Uterus (tissue), 4 donors: ENCODE measurements around the gene SOX4. TPM values are rescaled to one million over a fixed set of nuclear protein-coding genes. Genes with fewer than 3 reads are reported as not detected.

ENCODE experiments used
- DNase-seq, 2 donors: peaks; one replicate each; pipeline ENCODE4 v3.0.0-alpha.2; 2019 to 2020
- H3K27ac ChIP-seq, 2 donors: fragments of 200-600 bp; sonication (generic); 1 replicate in 1 of 2; 2 replicates in 1 of 2; pipeline ENCODE4 v1.5.1; 2016 to 2018
- H3K27me3 ChIP-seq, 2 donors: fragments of 200-600 bp; sonication (generic); one replicate each; pipeline ENCODE4 v1.5.1; 2018 to 2019; ENCODE audit warnings: control low read depth in 1 of 2
- H3K36me3 ChIP-seq, 2 donors: fragments of 200-600 bp; sonication (generic); one replicate each; pipeline ENCODE4 v1.5.1; 2019; ENCODE audit warnings: control low read depth in 1 of 2
- H3K4me1 ChIP-seq, 2 donors: fragments of 200-600 bp; sonication (generic); one replicate each; pipeline ENCODE4 v1.5.1; 2018 to 2019; ENCODE audit warnings: control low read depth in 1 of 2
- H3K4me3 ChIP-seq, 2 donors: fragments of 200-600 bp; sonication (generic); 1 replicate in 1 of 2; 2 replicates in 1 of 2; pipeline ENCODE4 v1.5.1; 2018 to 2019; ENCODE audit warnings: mild to moderate bottlenecking in 1 of 2
- H3K9me3 ChIP-seq, 2 donors: fragments of 200-600 bp; sonication (generic); one replicate each; pipeline ENCODE4 v1.5.1; 2019; ENCODE audit warnings: control low read depth in 1 of 2
- CTCF ChIP-seq, 4 experiments: fragments of 200-600 bp in 2 of 4; fragments of 450-650 bp in 2 of 4; sonication (generic) in 2 of 4; IDR thresholded peaks; one replicate each; pipeline ENCODE4 v1.5.1; 2016 to 2019; ENCODE audit warnings: antibody characterized with exemption in 4 of 4, mild to moderate bottlenecking in 2 of 4, moderate library complexity in 1 of 4
- POLR2A ChIP-seq, 2 donors: fragments of 450-650 bp; IDR thresholded peaks; one replicate each; pipeline ENCODE4 v1.6.1; 2016; ENCODE audit warnings: antibody characterized with exemption in 2 of 2, mild to moderate bottlenecking in 1 of 2, moderate library complexity in 1 of 2
- intact Hi-C: fragments of 100-400 bp; cut with DNase I; formaldehyde crosslinking; loops from one replicate; pipeline ENCODE4 v1.15.1; 2023; ENCODE audit warnings: low total_unique reads
- total RNA-seq, 4 donors: library from RNA; depleted of rRNA in 3 of 4; stranded (reverse); fragments of >200 nt in 3 of 4; gene quantifications; one replicate each; pipeline versions ENCODE4 v1.1.0 to v1.2.4, GENCODE V29; 2014 to 2023
- donor health status: DM: yes; HTN: yes; CAD: no.

SOX4 gene
- total RNA-seq, 4 donors from 2014 or later = 5.9 to 103 (median 18.1) TPM

GRCh38 chr6:21582651-21583050 is 10.9 kb upstream of the SOX4 start:
- Histone ChIP-seq H3K27ac (no peak overlapping the region), H3K9me3 (peaks cover 0 to 6% of the 10 kb centered on the region in 2 donors), H3K4me3 (no peak overlapping the region), H3K27me3 (no peaks in the 10 kb centered on the region), H3K36me3 (no peaks in the 10 kb centered on the region), H3K4me1 (no peaks in the 10 kb centered on the region)
- intact Hi-C loops = loop anchor here (10.0 kb wide), 1 partner anchor 1018 kb away; no protein-coding TSS in a partner anchor
- no peak for DNase-seq
- no peak for TF ChIP-seq POLR2A (IDR thresholded peaks at IDR 0.05)
- no peak for TF ChIP-seq CTCF (IDR thresholded peaks at IDR 0.05)

GRCh38 chr6:21586300-21586699 is 7.3 kb upstream of the SOX4 start:
- no peak for DNase-seq
- Histone ChIP-seq H3K4me1 (no peaks in the 10 kb centered on the region), H3K4me3 (no peak overlapping the region), H3K36me3 (no peaks in the 10 kb centered on the region), H3K27me3 (no peaks in the 10 kb centered on the region), H3K27ac (peak overlapping the region; percentile 88), H3K9me3 (peaks cover 0 to 6% of the 10 kb centered on the region in 2 donors)
- intact Hi-C loops = loop anchor here (10.0 kb wide), 1 partner anchor 1021 kb away; no protein-coding TSS in a partner anchor
- TF ChIP-seq POLR2A (IDR thresholded peaks at IDR 0.05) (no peak), CTCF (IDR thresholded peaks at IDR 0.05) (no peak)

GRCh38 chr6:21586740-21587178 is 6.8 kb upstream of the SOX4 start:
- no peaks in the 10 kb centered on the region for H3K27me3 ChIP-seq
- H3K4me1 ChIP-seq = no peaks in the 10 kb centered on the region
- H3K36me3 ChIP-seq = no peaks in the 10 kb centered on the region
- H3K9me3 ChIP-seq = peaks cover 0 to 6% of the 10 kb centered on the region in 2 donors
- intact Hi-C loops = loop anchor here (10.0 kb wide), 1 partner anchor 1022 kb away; no protein-coding TSS in a partner anchor
- peak overlapping the region; percentile 88 for H3K27ac ChIP-seq
- peak in 1 of 2 donors; percentile 46 for DNase-seq
- peak overlapping the region; percentile 57 to 71 for H3K4me3 ChIP-seq
- no peak for TF ChIP-seq POLR2A (IDR thresholded peaks at IDR 0.05)
- peak in 2 of 4 experiments; percentile 4 for TF ChIP-seq CTCF (IDR thresholded peaks at IDR 0.05)

GRCh38 chr6:21587179-21587960 is 6.2 kb upstream of the SOX4 start:
- Histone ChIP-seq H3K27me3 (no peaks in the 10 kb centered on the region), H3K4me3 (peak overlapping the region; percentile 57 to 71), H3K36me3 (no peaks in the 10 kb centered on the region), H3K4me1 (no peaks in the 10 kb centered on the region), H3K27ac (peak overlapping the region; percentile 88), H3K9me3 (peaks cover 0 to 5% of the 10 kb centered on the region in 2 donors)
- TF ChIP-seq POLR2A (IDR thresholded peaks at IDR 0.05) = peak in 1 of 2 donors; percentile 12
- peak in 3 of 4 experiments; percentile 11 to 41 (median 32) for TF ChIP-seq CTCF (IDR thresholded peaks at IDR 0.05)
- peak; percentile 41 to 62 for DNase-seq
- intact Hi-C loops = loop anchor here (10.0 kb wide), 1 partner anchor 1023 kb away; no protein-coding TSS in a partner anchor

GRCh38 chr6:21587961-21588480 is 5.5 kb upstream of the SOX4 start:
- peak overlapping the region; percentile 57 to 71 for H3K4me3 ChIP-seq
- no peak for TF ChIP-seq CTCF (IDR thresholded peaks at IDR 0.05)
- no peak for TF ChIP-seq POLR2A (IDR thresholded peaks at IDR 0.05)
- H3K36me3 ChIP-seq = no peaks in the 10 kb centered on the region
- H3K27ac ChIP-seq = peak overlapping the region; percentile 88
- DNase-seq = peak; percentile 48 to 66
- H3K9me3 ChIP-seq = no peaks in the 10 kb centered on the region
- H3K4me1 ChIP-seq = no peaks in the 10 kb centered on the region
- H3K27me3 ChIP-seq = no peaks in the 10 kb centered on the region
- intact Hi-C loops = loop anchor here (10.0 kb wide), 1 partner anchor 1023 kb away; no protein-coding TSS in a partner anchor
